NCI-H1048 (cell line): ENCODE measurements around the gene SLC9A6.
"Not testable (repeated sequence)": the region's sequence is repeated elsewhere in the genome, so short reads cannot be mapped to it uniquely, and the experiment has no call there.

Experiments used
- DNase-seq: peaks from one replicate; lab custom pipeline; 2025; lab: John Stamatoyannopoulos, UW

Gene SLC9A6

DNA sequence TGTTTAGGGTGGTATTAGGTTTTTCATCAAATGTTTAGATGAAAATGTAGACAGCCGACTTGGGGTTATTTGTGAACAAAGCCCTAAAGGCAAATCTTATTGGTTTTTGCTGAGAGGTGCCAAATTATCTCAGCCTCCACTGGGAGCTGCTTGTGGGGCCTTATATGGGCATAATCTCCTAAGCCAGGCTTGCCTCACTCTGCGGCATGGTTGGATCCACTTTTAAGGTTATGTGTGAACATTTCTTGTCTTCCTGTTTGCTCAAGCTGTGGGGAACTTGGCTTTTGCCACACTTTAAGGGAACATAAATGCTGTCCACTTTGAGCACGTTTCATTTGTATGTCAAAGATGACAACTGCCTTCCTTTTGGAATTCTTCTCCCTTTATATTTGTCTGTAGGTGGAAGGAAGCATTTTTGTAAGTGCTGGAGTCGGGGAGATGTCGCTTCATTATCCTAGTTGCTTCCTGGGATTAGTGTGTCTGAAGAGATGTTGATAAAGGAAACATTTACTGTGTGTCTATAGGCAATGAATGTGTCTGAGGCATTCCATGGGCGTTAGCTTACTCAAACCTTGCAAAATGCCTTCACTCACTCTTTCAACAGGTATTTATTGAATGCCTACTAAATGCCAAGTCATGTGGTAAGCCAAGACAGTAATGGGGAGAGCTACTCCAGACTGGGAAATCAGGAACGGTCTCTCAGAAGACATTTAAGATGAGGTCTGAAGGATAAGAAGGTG, 78.3 kb downstream of the SLC9A6 start:
- DNase-seq, result no peak

DNA sequence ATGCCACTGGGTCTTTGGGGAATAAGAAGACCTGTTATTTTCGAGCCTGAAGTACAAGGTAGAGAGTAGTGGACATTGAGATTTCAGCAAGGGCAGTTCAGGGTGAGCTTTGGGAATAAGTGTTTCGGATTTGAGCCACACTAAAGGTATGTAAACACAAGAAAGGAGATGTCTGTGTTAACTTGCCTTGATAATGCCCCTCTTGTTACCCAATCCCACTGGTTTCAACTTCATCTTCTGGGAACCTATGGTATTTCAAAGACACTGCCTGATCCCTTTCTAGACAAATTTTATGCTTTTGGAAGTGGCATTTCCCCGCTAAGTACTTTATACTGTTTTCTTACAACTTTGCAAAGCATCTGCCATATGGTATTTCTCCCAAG, 79.4 kb downstream of the SLC9A6 start:
- DNase-seq, result no peak

DNA sequence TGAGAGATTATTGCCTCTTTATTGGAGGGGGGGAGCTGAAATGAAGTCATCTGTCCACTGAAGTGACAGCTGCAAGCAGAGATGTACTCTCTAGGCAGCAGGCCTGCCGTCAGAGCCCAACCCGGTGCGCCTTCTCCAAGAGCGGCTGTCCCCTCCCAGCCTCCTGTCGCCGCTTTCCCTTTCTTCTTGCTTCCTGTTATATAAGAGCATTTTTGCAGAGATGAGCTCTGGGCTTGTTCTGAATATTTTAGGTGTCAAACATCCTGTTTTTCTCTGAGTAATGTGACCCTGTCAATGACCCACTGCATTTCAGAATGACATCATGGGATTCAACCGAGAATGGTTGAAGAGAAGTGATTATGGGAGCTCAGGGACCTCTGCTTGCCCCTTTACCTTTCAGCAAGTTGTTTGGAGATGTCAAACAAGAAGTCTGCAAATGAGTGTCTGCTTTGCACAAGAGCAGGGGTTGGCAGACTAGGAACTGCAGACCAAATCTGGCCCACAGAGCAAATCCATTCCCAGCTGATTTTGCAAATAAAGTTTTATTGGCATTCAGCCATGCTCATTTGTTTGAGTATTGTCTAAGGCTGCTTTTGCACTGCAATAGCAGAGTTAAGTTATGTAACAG, 79.9 kb downstream of the SLC9A6 start:
- no peak for DNase-seq

DNA sequence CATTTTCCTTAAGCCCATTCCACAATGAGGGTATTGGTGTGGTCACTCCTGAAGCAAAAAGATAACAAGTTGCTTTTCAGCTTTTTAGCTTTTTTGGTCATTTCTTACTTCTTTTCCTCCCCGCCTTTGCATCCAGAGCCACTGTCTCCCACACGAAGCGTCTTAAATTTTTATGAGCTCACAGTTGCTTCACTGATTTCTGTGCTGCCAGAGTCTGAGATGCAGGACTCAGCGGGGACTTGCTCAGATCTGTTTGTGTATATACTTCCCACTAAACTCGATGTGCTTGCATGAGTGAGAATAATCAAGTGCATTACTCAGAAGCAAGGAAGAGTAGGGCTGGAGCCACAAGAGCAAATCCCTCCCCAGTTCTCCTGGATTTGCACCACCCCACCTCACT, 81.9 kb downstream of the SLC9A6 start:
- no peak for DNase-seq

DNA sequence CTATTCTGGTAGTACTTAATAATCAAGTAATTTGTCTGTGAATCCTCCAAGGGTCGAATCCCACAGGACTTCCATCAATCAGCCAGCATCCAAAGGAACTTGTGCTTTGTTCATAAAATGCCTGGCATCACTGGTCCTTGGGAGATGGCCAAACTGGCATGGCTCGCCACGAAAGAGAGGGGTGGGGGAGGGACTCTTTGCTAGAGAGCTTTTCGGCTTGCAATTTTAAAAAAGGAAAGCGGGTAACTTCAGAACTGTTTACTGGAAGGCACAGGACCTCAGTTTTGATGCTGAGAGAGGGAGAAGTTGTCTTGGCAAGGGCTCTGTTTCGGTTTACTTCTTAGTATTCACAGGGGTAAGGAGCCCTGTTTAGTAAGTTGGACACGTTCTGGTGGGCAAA, 82.7 kb downstream of the SLC9A6 start:
- DNase-seq, result no peak

DNA sequence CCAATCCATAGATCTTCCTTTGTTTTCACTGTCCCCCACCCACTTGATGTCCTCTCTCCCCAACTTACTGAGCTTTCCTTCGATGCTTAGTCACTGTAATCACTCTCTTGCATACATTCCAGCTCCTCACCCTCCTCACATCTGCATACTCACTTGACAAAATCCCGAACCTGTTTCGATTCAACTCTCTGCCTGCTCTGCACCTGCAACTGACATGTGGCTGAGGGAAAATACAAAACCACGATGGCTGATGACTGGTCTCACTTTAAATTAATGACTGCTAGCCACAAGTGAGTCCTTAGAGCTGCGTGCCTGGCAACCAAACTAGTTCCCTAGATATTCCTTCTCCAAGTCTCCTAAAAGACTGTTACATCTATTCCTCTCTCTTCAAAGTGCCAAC, 91.7 kb downstream of the SLC9A6 start:
- no peak for DNase-seq

DNA sequence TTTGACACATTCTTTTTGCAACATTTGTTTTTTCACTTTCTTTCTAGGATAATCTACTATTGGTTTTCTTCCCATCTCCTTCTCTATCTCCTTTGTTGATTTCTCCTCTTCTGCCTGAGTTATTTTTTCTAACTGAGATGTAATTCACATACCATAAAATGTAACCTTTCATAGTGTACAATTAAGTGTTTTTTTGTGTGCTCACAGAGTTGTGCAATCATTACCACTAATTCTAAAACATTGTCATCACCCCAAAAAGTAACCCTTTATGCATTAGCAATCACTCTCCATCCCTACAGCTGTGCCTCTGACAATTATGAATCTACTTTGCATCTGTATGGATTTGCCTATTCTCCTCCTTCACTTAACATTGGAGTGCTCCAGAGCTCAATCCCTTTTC, 95.5 kb downstream of the SLC9A6 start:
- DNase-seq, result no peak

DNA sequence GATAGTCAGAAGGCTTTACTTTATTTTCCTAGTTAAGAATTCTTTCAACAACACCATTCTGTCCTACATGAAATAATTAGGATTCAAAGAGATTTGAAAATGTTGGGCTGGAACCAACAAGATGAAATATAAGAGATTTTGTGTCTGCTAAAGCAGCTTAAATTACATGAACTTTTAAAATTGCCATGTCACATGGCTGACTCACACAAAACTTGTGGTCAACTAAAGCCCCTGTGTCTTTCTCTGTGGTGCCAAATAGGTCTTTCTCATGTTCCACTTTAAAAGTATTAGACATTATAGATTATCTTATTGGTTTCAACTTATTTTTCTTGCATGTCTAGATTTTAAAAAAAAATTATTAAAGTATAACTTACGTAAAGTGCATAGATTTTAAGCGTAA, 101.3 kb downstream of the SLC9A6 start:
- DNase-seq, result no peak

DNA sequence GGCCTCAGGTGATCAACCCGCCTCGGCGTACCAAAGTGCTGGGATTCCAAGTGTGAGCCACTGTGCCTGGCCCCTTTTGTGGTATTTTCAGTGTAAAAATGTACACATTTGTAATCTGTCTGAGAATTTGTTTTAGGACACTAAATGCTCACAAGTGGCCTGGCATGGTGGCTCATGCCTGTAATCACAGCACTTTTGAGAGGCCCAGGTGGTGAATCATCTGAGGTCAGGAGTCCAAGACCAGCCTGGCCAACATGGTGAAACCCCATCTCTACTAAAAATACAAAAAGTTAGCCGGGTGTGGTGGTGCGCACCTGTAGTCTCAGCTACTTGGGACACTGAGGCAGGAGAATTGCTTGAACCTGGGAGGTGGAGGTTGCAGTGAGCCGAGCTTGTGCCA, 106.7 kb downstream of the SLC9A6 start:
- DNase-seq, result not testable (repeated sequence)

DNA sequence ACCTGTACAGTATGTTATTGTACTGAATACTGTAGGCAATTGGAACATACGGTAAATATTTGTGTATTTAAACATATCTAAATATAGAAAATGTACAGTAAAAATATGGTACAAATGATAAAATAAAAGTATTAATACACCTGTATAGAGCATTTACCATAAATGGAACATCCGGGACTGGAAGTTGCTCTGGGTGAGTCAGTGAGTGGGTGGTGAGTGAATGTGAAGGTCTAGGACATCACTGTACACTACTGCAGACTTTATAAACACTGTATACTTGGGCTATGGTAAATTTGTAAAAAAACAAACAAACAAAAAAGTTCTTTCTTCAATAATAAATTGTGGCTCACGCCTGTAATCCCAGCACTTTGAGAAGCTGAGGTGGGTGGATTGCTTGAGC, 109.7 kb downstream of the SLC9A6 start:
- no peak for DNase-seq
